HepG2 (cell line): ENCODE measurements around the gene ZNF526. TPM values are rescaled to one million over a fixed set of nuclear protein-coding genes. Genes with fewer than 3 reads are reported as not detected.

Experiments used
- ARHGAP35 ChIP-seq: sonication (generic); formaldehyde crosslinking; IDR thresholded peaks from 2 replicates; pipeline ENCODE4 v1.9.0; 2022; ENCODE audit warnings: mild to moderate bottlenecking, inconsistent platforms, moderate library complexity, missing genetic modification reagents, borderline replicate concordance
- BHLHE40 ChIP-seq: IDR thresholded peaks from 2 replicates; pipeline ENCODE4 v1.6.1; 2011; ENCODE audit warnings: low read length, improper control_type of control experiment
- CBX1 ChIP-seq: IDR thresholded peaks from one replicate; pipeline ENCODE4 v1.6.1; 2016; ENCODE audit warnings: antibody characterized with exemption, low read depth
- CREB1 ChIP-seq, 2 experiments: fragments of 450-650 bp in 1 of 2; IDR thresholded peaks; 2 replicates each; pipeline ENCODE4 v1.6.1; 2016 to 2017; ENCODE audit warnings: control low read depth in 1 of 2, mild to moderate bottlenecking in 1 of 2, missing compliant biosample characterization in 1 of 2, missing genetic modification characterization in 1 of 2
- DMAP1 ChIP-seq: IDR thresholded peaks from 2 replicates; pipeline ENCODE4 v1.6.1; 2016
- FIP1L1 ChIP-seq: fragments of 200-400 bp; formaldehyde crosslinking; IDR thresholded peaks from 2 replicates; pipeline ENCODE4 v1.6.1; 2018; ENCODE audit warnings: low read depth, mild to moderate bottlenecking, low read length, moderate library complexity, borderline replicate concordance; ENCODE audit not compliant: insufficient read depth
- FOXJ3 ChIP-seq: sonication (generic); formaldehyde crosslinking; IDR thresholded peaks from 2 replicates; pipeline ENCODE4 v1.4.0; 2020; ENCODE audit warnings: missing genetic modification reagents, mild to moderate bottlenecking, borderline replicate concordance
- GABPB1 ChIP-seq: IDR thresholded peaks from 2 replicates; pipeline ENCODE4 v1.6.1; 2016; ENCODE audit warnings: mild to moderate bottlenecking, missing genetic modification reagents, moderate library complexity, missing compliant biosample characterization
- GATAD1 ChIP-seq: IDR thresholded peaks from 2 replicates; pipeline ENCODE4 v1.6.1; 2016; ENCODE audit warnings: missing genetic modification reagents, missing compliant biosample characterization
- GPBP1L1 ChIP-seq: sonication (generic); formaldehyde crosslinking; IDR thresholded peaks from 2 replicates; pipeline ENCODE4 v1.5.0; 2020; ENCODE audit warnings: mild to moderate bottlenecking, missing genetic modification reagents
- MEIS2 ChIP-seq: sonication (generic); formaldehyde crosslinking; IDR thresholded peaks from 2 replicates; pipeline ENCODE4 v1.9.0; 2021; ENCODE audit warnings: mild to moderate bottlenecking, missing genetic modification reagents
- NFIC ChIP-seq: IDR thresholded peaks from 2 replicates; pipeline ENCODE4 v1.6.1; 2012; ENCODE audit warnings: mild to moderate bottlenecking, low read length, inconsistent platforms
- POGZ ChIP-seq: sonication (generic); formaldehyde crosslinking; IDR thresholded peaks from 2 replicates; pipeline ENCODE4 v1.4.0; 2020; ENCODE audit warnings: mild to moderate bottlenecking, missing genetic modification reagents
- PRDM10 ChIP-seq: sonication (generic); formaldehyde crosslinking; IDR thresholded peaks from 2 replicates; pipeline ENCODE4 v1.4.0; 2020; ENCODE audit warnings: low read depth, missing genetic modification reagents
- RBM39 ChIP-seq: fragments of 200-400 bp; formaldehyde crosslinking; IDR thresholded peaks from one replicate; pipeline ENCODE4 v1.6.1; 2018; ENCODE audit warnings: antibody characterized with exemption, mild to moderate bottlenecking, low read depth, low read length; ENCODE audit not compliant: poor library complexity, severe bottlenecking
- RCOR2 ChIP-seq: IDR thresholded peaks from 2 replicates; pipeline ENCODE4 v1.6.1; 2016; ENCODE audit warnings: missing biosample characterization, missing genetic modification reagents
- RFXANK ChIP-seq: IDR thresholded peaks from 2 replicates; pipeline ENCODE4 v1.6.1; 2016
- TBX3 ChIP-seq: fragments of 450-650 bp; IDR thresholded peaks from 2 replicates; pipeline ENCODE4 v1.6.1; 2017; ENCODE audit warnings: antibody characterized with exemption, mild to moderate bottlenecking, inconsistent platforms, borderline replicate concordance
- THRA ChIP-seq: sonication (generic); formaldehyde crosslinking; IDR thresholded peaks from 2 replicates; pipeline ENCODE4 v1.4.0; 2020; ENCODE audit warnings: missing genetic modification reagents, borderline replicate concordance
- ZBTB7A ChIP-seq: sonication (generic); formaldehyde crosslinking; IDR thresholded peaks from 2 replicates; pipeline ENCODE4 v1.8.0; 2022; ENCODE audit warnings: mild to moderate bottlenecking, missing genetic modification reagents
- ZNF274 ChIP-seq: sonication (generic); formaldehyde crosslinking; IDR thresholded peaks from 2 replicates; pipeline ENCODE4 v1.5.1; 2020; ENCODE audit warnings: mild to moderate bottlenecking, missing genetic modification reagents
- ZNF564 ChIP-seq: sonication (generic); formaldehyde crosslinking; IDR thresholded peaks from 2 replicates; pipeline ENCODE4 v1.8.1; 2023; ENCODE audit warnings: mild to moderate bottlenecking, missing genetic modification reagents
- ZNF589 ChIP-seq: sonication (generic); formaldehyde crosslinking; conservative IDR thresholded peaks from 2 replicates; pipeline ENCODE4 v1.8.0; 2022; ENCODE audit warnings: mild to moderate bottlenecking, moderate library complexity, missing genetic modification reagents
- ZZZ3 ChIP-seq: sonication (generic); formaldehyde crosslinking; IDR thresholded peaks from 2 replicates; pipeline ENCODE4 v1.4.0; 2020; ENCODE audit warnings: missing genetic modification reagents, mild to moderate bottlenecking, borderline replicate concordance
- polyA plus RNA-seq, 8 experiments: library from polyadenylated mRNA; depleted of rRNA in 3 of 8; stranded (reverse) in 7 of 8; unstranded in 1 of 8; fragments of >200 nt; fragmentation: Illumina TruSeq in 4 of 8; extraction: Trizol in 4 of 8; gene quantifications; 2 replicates each; pipeline versions ENCODE4 v1.2.1 to v1.2.3, GENCODE V29; 2011 to 2016; ENCODE audit warnings: low read depth in 4 of 8, missing spikeins in 1 of 8, mixed read lengths in 1 of 8; ENCODE audit not compliant: insufficient read depth in 1 of 8
- total RNA-seq, 5 experiments: library from RNA; depleted of rRNA; stranded (reverse); fragments of >200 nt; fragmentation: Illumina TruSeq; extraction: Trizol; gene quantifications; 2 replicates each; pipeline ENCODE4 v1.2.3, GENCODE V29; 2016; ENCODE audit warnings: low read depth in 1 of 5

The ZNF526 gene
- total and polyA plus RNA-seq, 2 of the 13 experiments (the other 11 are each of a cell fraction or from before 2014, with no cell fraction given): 3.3 to 8.4 TPM

- TF ChIP-seq POGZ (no peak), CBX1 (no peak), THRA (CRISPR knock-in tag) (no peak), ZNF564 (CRISPR knock-in tag) (no peak), ARHGAP35 (CRISPR knock-in tag) (0 out of 2 replicates have a peak, but pooled peaks have one; percentile 8), PRDM10 (CRISPR knock-in tag) (no peak), RBM39 (no peak), ZNF589 (CRISPR knock-in tag) (0 out of 2 replicates have a peak, but pooled peaks have one; percentile 36), ZBTB7A (CRISPR knock-in tag) (no peak), ZZZ3 (no peak), TBX3 (no peak), FOXJ3 (CRISPR knock-in tag) (no peak), GPBP1L1 (CRISPR knock-in tag) (no peak), GATAD1 (CRISPR knock-in tag) (no peak), CREB1 (IDR thresholded peaks at IDR 0.05) (peak; percentile 56; the same call in 1 of the 2 replicates), CREB1 (CRISPR knock-in tag; IDR thresholded peaks at IDR 0.05) (no peak), ZNF274 (no peak), NFIC (no peak), FIP1L1 (no peak), RFXANK (CRISPR knock-in tag) (no peak), DMAP1 (no peak), GABPB1 (CRISPR knock-in tag) (no peak), MEIS2 (no peak), BHLHE40 (no peak), RCOR2 (CRISPR knock-in tag) (no peak)
These were observed 32.5 kb downstream of the ZNF526 start (continued) for GRCh38 chr19:42252365-42253244.
